Forelimb muscle (tissue), 1 donor: ENCODE measurements around the gene TULP3. TPM values are rescaled to one million over a fixed set of nuclear protein-coding genes. Genes with fewer than 3 reads are reported as not detected.

Experiments
- DNase-seq: peaks from one replicate; pipeline ENCODE4 v3.0.0-alpha.2; 2013; ENCODE audit warnings: low read depth
- polyA plus RNA-seq: library from polyadenylated mRNA; unstranded; fragments of 120-200 nt; gene quantifications from one replicate; pipeline ENCODE4 v1.2.1, GENCODE V29; 2013; ENCODE audit not compliant: insufficient read length

TULP3 gene
- polyA plus RNA-seq, 1 donor = 24.1 TPM

GRCh38 chr12:2877047-2877952 lies 13.4 kb upstream of the TULP3 start, which contains the start of the genes FOXM1 and RHNO1:
Gene FOXM1 (minus strand): TSS chr12:2877174. CDS start chr12:2874478, 2,696 bp downstream.
Gene RHNO1 (plus strand): TSS chr12:2877223. CDS start chr12:2885367, 8,144 bp downstream.
- peak; percentile 84 for DNase-seq

GRCh38 chr12:2877953-2878732 lies 12.5 kb upstream of the TULP3 start:
- no peak for DNase-seq

GRCh38 chr12:2879853-2880252 lies 10.8 kb upstream of the TULP3 start:
- DNase-seq = no peak

GRCh38 chr12:2884810-2885209 lies 5.9 kb upstream of the TULP3 start:
- no peak for DNase-seq

- no peak for DNase-seq
Observed at GRCh38 chr12:2886768-2887450, 3.8 kb upstream of the TULP3 start.

GRCh38 chr12:2890001-2890387 lies 697 bp upstream of the TULP3 start:
- no peak for DNase-seq

- no peak for DNase-seq
Observed at GRCh38 chr12:2891240-2892053, 756 bp downstream of the TULP3 start.

GRCh38 chr12:2892246-2892645 lies 1.6 kb downstream of the TULP3 start:
- no peak for DNase-seq

GRCh38 chr12:2893007-2893406 lies 2.3 kb downstream of the TULP3 start:
- DNase-seq = no peak

- no peak for DNase-seq
Observed at GRCh38 chr12:2895051-2895451, 4.4 kb downstream of the TULP3 start.

GRCh38 chr12:2895511-2895910 lies 4.8 kb downstream of the TULP3 start:
- DNase-seq = no peak

- no peak for DNase-seq
Observed at GRCh38 chr12:2897418-2897817, 6.7 kb downstream of the TULP3 start.

- no peak for DNase-seq
Observed at GRCh38 chr12:2900642-2901041, 10.0 kb downstream of the TULP3 start.

GRCh38 chr12:2902272-2902880 lies 11.7 kb downstream of the TULP3 start:
- DNase-seq = no peak

GRCh38 chr12:2904260-2904659 lies 13.6 kb downstream of the TULP3 start:
- no peak for DNase-seq

- DNase-seq = no peak
Observed at GRCh38 chr12:2912216-2912575, 21.5 kb downstream of the TULP3 start.

GRCh38 chr12:2919249-2919648 lies 28.6 kb downstream of the TULP3 start:
- no peak for DNase-seq

GRCh38 chr12:2922329-2922728 lies 31.6 kb downstream of the TULP3 start:
- DNase-seq = no peak

GRCh38 chr12:2923057-2923456 lies 32.4 kb downstream of the TULP3 start:
- no peak for DNase-seq

- DNase-seq = no peak
Observed at GRCh38 chr12:2924019-2924418, 33.3 kb downstream of the TULP3 start.
